IMR-90 (cell line): ENCODE results near the gene PRDM12.
A peak's percentile ranks its signal among the peaks of the same experiment; 100 is the strongest.

Experiments
- BHLHE40 ChIP-seq: fragments of 150-350 bp; IDR thresholded peaks from 2 replicates; pipeline ENCODE4 v1.6.1; 2016; ENCODE audit warnings: mild to moderate bottlenecking, low read depth, low read length
- CHD1 ChIP-seq: IDR thresholded peaks from 2 replicates; pipeline ENCODE4 v1.6.1; 2012; ENCODE audit warnings: low read depth, low read length, improper control_type of control experiment
- CTCF ChIP-seq: conservative IDR thresholded peaks from 2 replicates; pipeline ENCODE4 v1.5.1; 2012; ENCODE audit warnings: mild to moderate bottlenecking, low read depth, low read length, improper control_type of control experiment
- MXI1 ChIP-seq: IDR thresholded peaks from 2 replicates; pipeline ENCODE4 v1.6.1; 2012; ENCODE audit warnings: low read depth, mild to moderate bottlenecking, low read length, moderate library complexity, borderline replicate concordance
- NFE2L2 ChIP-seq: fragments of 150-350 bp; IDR thresholded peaks from 2 replicates; pipeline ENCODE4 v1.6.1; 2016; ENCODE audit warnings: low read depth, mild to moderate bottlenecking, low read length
- POLR2A ChIP-seq: IDR thresholded peaks from 2 replicates; pipeline ENCODE4 v1.6.1; 2012; ENCODE audit warnings: mild to moderate bottlenecking, low read depth, low read length
- RAD21 ChIP-seq: IDR thresholded peaks from 2 replicates; pipeline ENCODE4 v1.6.1; 2012; ENCODE audit warnings: low read length, improper control_type of control experiment
- RFX5 ChIP-seq: IDR thresholded peaks from 2 replicates; pipeline ENCODE4 v1.8.0; 2012; ENCODE audit warnings: low read depth, mild to moderate bottlenecking, low read length, moderate library complexity
- USF2 ChIP-seq: fragments of 150-350 bp; IDR thresholded peaks from 2 replicates; pipeline ENCODE4 v1.6.1; 2017; ENCODE audit warnings: mild to moderate bottlenecking, antibody characterized with exemption, low read length, low read depth
- TF ChIP-seq, protein P1 (sequence below): fragments of 150-350 bp; IDR thresholded peaks from 2 replicates; pipeline ENCODE4 v1.6.1; 2016; ENCODE audit warnings: low read depth, mild to moderate bottlenecking, low read length, moderate library complexity, borderline replicate concordance

- TF ChIP-seq CHD1 (no peak), CTCF (peak; percentile 96), USF2 (no peak), RAD21 (peak; percentile 90), POLR2A (no peak), MXI1 (no peak), BHLHE40 (no peak), NFE2L2 (no peak), RFX5 (no peak)
- TF ChIP-seq, protein P1, sequence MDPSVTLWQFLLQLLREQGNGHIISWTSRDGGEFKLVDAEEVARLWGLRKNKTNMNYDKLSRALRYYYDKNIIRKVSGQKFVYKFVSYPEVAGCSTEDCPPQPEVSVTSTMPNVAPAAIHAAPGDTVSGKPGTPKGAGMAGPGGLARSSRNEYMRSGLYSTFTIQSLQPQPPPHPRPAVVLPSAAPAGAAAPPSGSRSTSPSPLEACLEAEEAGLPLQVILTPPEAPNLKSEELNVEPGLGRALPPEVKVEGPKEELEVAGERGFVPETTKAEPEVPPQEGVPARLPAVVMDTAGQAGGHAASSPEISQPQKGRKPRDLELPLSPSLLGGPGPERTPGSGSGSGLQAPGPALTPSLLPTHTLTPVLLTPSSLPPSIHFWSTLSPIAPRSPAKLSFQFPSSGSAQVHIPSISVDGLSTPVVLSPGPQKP, result no peak
These were observed 36.9 kb downstream of the PRDM12 start for GRCh38 chr9:130701059-130702022.
